Activated CD8-positive, alpha-beta memory T cell treated with anti-CD3 and anti-CD28 coated beads, Interleukin-2, amount 10 ng/mL, durations not matched to agents 7 days and 5 days (primary cell): ENCODE data around the gene UNC13A. TPM values are rescaled to one million over a fixed set of nuclear protein-coding genes. Genes with fewer than 3 reads are reported as not detected.

ENCODE experiments used
- ATAC-seq: fragments of 150-1000 bp; cut with Tn5 transposase; one replicate; pipeline ENCODE4 v1.10.0; 2021; ENCODE audit warnings: moderate library complexity
- CTCF ChIA-PET: fragments of 350-600 bp; sonication (Branson Sonifier 250); formaldehyde crosslinking; loops from one replicate; lab custom pipeline; 2021; ENCODE audit warnings: antibody characterized with exemption; lab: Charles Lee
- DNase-seq: peaks from one replicate; pipeline ENCODE4 v3.0.0-alpha.2; 2020
- H3K27ac Mint-ChIP-seq: one replicate; pipeline ENCODE4 v1.8.0; 2021; ENCODE audit warnings: mild to moderate bottlenecking, mixed read lengths
- H3K27me3 Mint-ChIP-seq: one replicate; pipeline ENCODE4 v1.8.0; 2021; ENCODE audit warnings: mixed read lengths
- H3K36me3 Mint-ChIP-seq: one replicate; pipeline ENCODE4 v1.8.0; 2021; ENCODE audit warnings: mild to moderate bottlenecking, mixed read lengths
- H3K4me1 Mint-ChIP-seq: one replicate; pipeline ENCODE4 v1.8.0; 2021; ENCODE audit warnings: mixed read lengths
- H3K4me3 Mint-ChIP-seq: one replicate; pipeline ENCODE4 v1.8.0; 2021; ENCODE audit warnings: mild to moderate bottlenecking, moderate library complexity, mixed read lengths
- H3K9me3 Mint-ChIP-seq: one replicate; pipeline ENCODE4 v1.8.0; 2022; ENCODE audit warnings: low read depth, mixed read lengths
- total RNA-seq, 2 experiments: library from RNA; stranded (reverse); gene quantifications; one replicate each; pipeline ENCODE4 v1.2.3, GENCODE V29; 2021

UNC13A gene
- total RNA-seq, 2 experiments from 2014 or later: 0.02 to 0.18 TPM

DNA sequence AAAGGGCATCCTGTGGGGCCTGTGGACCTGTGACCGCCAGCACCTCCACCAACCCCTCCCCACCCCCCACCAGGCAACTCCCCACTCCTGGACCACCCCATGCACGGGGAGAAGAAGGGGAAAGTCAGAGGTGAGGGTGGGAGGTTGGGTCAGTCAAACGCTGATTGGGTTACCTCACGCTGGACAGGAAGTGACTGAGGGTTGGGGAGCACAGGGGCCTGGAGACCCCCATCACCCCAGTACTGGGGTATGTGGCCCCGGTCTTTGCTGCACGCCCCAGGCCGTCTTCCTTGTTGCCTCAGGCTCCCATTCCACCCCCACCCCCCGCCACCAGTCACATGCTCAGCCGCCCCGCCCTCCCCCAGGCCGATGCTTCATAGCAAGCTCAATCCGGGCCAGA, 73.7 kb downstream of the UNC13A start:
- ATAC-seq (no peak), DNase-seq (no peak)
- Mint-ChIP-seq H3K4me1 (no peaks in the 10 kb centered on the region), H3K27me3 (peaks cover 29% of the 10 kb centered on the region), H3K4me3 (no peak overlapping the region), H3K9me3 (no peaks in the 10 kb centered on the region), H3K36me3 (no peaks in the 10 kb centered on the region), H3K27ac (no peak overlapping the region)
- CTCF ChIA-PET: no interaction called here

DNA sequence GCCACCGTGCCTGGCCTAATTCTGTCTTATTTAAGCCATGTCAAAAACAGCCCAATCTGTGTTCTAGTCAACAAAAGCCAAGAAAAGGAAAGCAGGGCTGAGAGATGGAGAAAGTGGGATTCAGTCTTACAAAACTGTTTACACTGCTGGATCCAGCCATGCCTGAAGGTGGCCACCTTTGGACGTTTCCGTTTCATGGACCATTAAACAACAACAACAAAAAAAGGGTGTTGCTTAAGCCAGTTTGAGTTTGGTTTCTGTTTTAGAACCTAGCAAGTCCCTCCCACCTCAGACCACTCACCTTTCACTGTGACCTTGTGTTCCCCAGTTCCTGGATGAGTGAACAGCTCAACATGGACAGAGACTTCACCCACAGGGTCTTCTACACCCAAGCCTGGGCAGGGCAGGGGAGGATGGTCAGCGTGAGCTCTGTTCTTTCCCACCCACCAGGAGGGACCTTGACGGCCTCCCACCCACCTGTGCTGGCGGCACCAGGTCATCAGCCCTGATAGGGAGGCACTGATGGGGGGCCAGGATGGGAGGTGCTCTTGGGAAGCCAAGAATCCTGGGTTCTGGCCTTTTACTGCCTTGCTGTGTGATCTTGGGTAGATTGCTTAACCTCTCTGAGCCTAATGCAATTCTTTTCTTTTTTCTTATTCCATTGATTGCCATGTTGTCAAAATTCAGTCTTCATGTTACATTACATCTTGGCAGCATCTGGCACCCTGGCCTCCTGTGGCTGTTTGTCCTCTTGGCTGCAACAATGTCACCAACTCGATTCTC, 76.5 kb downstream of the UNC13A start:
- DNase-seq: no peak
- no peaks in the 10 kb centered on the region for H3K9me3 Mint-ChIP-seq
- peaks cover 11% of the 10 kb centered on the region for H3K27me3 Mint-ChIP-seq
- H3K4me1 Mint-ChIP-seq: peaks cover 3% of the 10 kb centered on the region
- no peak for ATAC-seq
- H3K27ac Mint-ChIP-seq: no peak overlapping the region
- no peak overlapping the region for H3K4me3 Mint-ChIP-seq
- CTCF ChIA-PET: interaction anchor here (0.6 to 3.0 kb wide), 3 partner anchors 11 to 144 kb away, joined by 3 to 16 read pairs (median 3); no protein-coding TSS in a partner anchor
- no peaks in the 10 kb centered on the region for H3K36me3 Mint-ChIP-seq

DNA sequence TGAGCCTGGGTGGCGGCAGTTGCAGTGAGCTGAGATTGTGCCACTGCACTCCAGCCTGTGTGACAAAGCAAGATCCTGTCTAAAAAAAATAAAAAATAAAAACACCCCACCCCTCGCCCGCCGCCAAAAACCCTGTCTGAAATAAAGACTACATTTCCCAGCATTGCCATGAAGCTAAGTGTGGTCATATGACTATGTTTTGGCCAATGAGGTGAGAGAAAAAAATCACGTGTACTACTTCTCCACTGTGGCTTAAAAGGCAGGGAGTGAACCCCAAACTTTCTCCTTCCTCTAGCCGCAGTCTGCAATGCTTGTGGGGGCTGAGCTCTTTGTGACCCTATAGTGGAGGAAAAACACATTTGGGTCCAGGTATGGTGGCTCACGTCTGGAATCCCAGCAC, 77.8 kb downstream of the UNC13A start:
- peaks cover 7% of the 10 kb centered on the region for H3K4me1 Mint-ChIP-seq
- CTCF ChIA-PET: interaction anchor here (1.4 to 3.0 kb wide), 2 partner anchors 12 to 146 kb away, joined by 3 to 16 read pairs; no protein-coding TSS in a partner anchor

DNA sequence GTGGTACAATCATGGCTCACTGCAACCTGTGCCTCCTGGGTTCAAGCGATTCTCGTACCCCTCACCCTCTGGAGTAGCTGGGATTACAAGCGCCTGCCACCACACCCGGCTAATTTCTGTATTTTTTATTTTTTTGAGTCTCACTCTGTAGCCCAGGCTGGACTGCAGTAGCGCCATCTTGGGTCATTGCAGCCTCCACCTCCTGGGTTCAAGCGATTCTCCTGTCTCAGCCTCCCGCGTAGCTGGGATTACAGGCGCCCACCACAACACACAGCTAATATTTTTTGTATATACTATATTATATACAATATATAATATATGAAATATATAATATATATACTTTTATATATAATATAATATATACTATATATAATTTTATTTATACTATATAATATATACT, 80.2 kb downstream of the UNC13A start:
- Mint-ChIP-seq H3K4me1 (peaks cover 7% of the 10 kb centered on the region), H3K36me3 (no peaks in the 10 kb centered on the region), H3K27me3 (peaks cover 23% of the 10 kb centered on the region), H3K27ac (no peak overlapping the region), H3K4me3 (no peak overlapping the region), H3K9me3 (no peaks in the 10 kb centered on the region)
- DNase-seq: no peak
- CTCF ChIA-PET: interaction anchor here (0.7 to 3.2 kb wide), 6 partner anchors 11 to 252 kb away, joined by 3 to 16 read pairs (median 4); partner anchors contain the start of gene RPL18A
- ATAC-seq: no peak

More for the DNA sequence above, 77.8 kb downstream of the UNC13A start:
- Mint-ChIP-seq H3K27ac (no peak overlapping the region), H3K27me3 (peaks cover 8% of the 10 kb centered on the region), H3K9me3 (no peaks in the 10 kb centered on the region), H3K36me3 (no peaks in the 10 kb centered on the region), H3K4me3 (no peak overlapping the region)
- no peak for ATAC-seq
- no peak for DNase-seq

DNA sequence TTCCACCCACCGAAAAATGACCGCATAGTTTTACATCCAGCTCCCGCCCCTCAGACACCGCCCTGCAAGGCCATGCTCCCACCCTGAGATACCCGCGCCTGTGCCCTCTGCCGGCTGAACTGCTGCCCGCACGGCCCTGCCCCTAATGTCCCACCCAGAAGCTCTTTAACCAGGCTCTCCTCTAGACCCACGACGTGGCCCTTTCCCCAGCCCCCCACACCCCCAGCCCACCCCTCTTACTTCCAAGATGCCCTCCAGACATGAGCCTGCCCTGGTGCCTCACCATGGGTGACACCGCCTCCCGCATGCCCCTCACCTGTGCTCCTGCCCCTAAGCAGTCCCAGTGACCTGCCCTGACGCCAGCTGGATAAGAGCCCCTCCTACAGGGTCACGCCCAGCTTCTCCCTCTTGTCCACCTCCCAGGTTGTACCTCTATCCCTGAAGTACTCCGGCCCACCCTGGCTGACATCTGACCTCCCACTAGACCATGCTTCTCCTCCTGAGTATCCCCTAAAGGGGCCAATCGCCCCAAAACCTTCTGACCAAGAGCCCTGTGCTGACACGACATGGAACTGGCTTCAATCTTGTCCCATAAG, 81.5 kb downstream of the UNC13A start:
- Mint-ChIP-seq H3K27me3 (peaks cover 29% of the 10 kb centered on the region), H3K27ac (peak overlapping the region; percentile 67), H3K4me1 (peaks cover 7% of the 10 kb centered on the region), H3K36me3 (no peaks in the 10 kb centered on the region), H3K4me3 (peak overlapping the region; percentile 63), H3K9me3 (no peaks in the 10 kb centered on the region)
- CTCF ChIA-PET: interaction anchor here (0.7 to 3.2 kb wide), 17 partner anchors 10 to 326 kb away, joined by 3 to 16 read pairs (median 5); partner anchors contain the start of genes CCDC124, MAP1S and RPL18A
- DNase-seq (no peak), ATAC-seq (peak; percentile 32)

DNA sequence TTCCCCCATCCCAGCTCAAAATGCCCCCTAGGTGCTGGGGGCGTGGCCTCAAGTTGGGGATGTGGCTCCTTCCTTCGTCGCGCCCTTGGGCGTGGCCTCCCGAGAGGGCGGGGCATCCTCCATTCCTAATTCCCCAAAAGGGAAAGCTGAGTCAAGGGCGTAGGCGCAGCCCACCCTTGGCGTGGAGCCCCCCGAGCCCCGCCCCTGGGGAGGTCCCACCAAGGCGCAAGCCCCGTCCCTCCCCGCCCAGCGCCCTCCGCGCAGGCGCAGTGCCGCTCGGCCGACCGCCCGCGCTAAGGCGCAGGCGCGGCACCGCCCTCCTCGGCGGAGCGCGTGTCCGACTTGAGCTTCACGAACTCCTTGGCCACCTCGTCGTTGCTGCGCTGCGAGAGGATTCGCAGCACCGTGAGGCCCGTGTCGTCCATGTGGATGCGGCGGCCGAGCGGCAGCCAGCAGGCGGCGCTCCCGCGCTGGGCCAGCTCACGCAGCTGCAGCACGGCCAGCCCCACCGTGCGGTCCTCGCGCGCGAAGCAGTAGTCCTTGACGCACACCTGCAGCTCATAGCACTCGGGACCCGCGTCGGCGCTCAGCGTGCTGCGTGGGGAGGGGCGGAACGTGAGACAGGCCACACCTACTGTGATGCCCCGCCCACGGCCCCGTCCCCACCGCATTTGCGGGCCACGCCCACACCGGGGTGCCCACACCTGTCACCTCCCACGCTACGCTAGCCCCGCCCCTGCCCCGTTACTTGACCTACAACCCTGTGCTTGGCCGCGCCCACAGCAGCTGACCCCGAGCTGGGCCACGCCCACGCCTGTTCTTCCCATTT, 82.2 kb downstream of the UNC13A start:
- ATAC-seq: peak; percentile 89
- H3K4me1 Mint-ChIP-seq: peaks cover 7% of the 10 kb centered on the region
- CTCF ChIA-PET: interaction anchor here (0.6 to 3.2 kb wide), 17 partner anchors 10 to 339 kb away, joined by 3 to 16 read pairs (median 5); partner anchors contain the start of genes CCDC124, MAP1S and RPL18A
- H3K4me3 Mint-ChIP-seq: peak overlapping the region; percentile 63
- H3K27me3 Mint-ChIP-seq: peaks cover 35% of the 10 kb centered on the region
- no peaks in the 10 kb centered on the region for H3K36me3 Mint-ChIP-seq
- H3K27ac Mint-ChIP-seq: peak overlapping the region; percentile 9
- DNase-seq: peak; percentile 87
- no peaks in the 10 kb centered on the region for H3K9me3 Mint-ChIP-seq

DNA sequence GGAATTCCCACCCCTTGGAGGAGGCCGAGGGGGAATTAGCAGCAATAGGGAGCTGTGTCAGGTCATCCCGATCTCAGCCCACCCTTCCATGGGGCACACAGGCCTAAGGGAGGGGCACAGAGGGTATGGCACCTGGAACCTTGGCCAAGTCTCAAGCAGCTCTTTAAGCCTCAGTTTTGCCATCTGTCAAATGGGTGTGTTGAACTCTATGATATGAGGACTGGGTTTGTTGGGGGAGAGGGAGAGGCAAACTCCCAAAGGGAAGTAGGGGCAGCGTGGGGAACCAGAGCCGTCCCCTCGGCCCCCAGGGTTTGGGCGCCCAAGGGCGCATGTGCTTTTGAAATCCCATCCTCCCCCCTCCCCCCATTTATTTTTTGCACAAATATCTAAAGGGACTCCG, 83.0 kb downstream of the UNC13A start:
- ATAC-seq: no peak
- peaks cover 36% of the 10 kb centered on the region for H3K27me3 Mint-ChIP-seq
- H3K36me3 Mint-ChIP-seq: no peaks in the 10 kb centered on the region
- peak overlapping the region; percentile 20 for H3K4me3 Mint-ChIP-seq
- CTCF ChIA-PET: interaction anchor here (0.6 to 3.2 kb wide), 11 partner anchors 8 to 340 kb away, joined by 3 to 16 read pairs (median 4); partner anchors contain the start of genes CCDC124, MAP1S and RPL18A
- H3K4me1 Mint-ChIP-seq: peaks cover 7% of the 10 kb centered on the region
- no peaks in the 10 kb centered on the region for H3K9me3 Mint-ChIP-seq
- no peak overlapping the region for H3K27ac Mint-ChIP-seq
- no peak for DNase-seq

DNA sequence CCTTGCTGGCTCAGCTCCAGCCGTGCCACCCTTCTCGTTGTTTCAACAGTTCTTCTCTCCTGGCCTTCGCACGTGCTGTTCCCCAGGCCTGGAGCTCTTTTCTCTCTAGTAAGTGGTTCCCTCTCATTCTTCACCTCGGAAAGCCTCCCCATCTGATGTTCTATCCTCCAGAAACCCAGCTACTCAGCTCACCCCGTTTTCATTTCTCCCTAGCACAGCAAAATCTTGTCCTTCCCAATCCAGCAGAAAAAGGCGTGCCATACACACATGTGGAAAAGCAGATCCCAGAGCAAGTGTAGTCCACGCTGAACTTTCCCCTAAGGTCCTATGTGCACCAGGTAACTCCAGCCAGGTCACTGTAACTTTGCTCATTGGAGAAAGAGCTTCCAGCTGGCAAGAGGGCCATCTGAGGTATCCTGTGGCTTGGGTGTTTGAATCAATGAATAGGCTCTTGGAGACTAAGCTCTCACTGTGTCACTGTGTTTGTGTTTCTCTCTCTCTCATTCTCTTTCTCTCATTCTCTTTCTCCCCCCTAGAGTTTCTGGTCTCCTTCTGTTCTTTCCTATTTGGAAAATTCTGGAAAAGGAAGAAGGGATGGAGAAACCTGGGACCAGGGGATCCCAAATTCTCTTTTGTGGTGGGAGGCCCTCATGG, 83.7 kb downstream of the UNC13A start:
- DNase-seq: no peak
- H3K9me3 Mint-ChIP-seq: no peaks in the 10 kb centered on the region
- no peak for ATAC-seq

DNA sequence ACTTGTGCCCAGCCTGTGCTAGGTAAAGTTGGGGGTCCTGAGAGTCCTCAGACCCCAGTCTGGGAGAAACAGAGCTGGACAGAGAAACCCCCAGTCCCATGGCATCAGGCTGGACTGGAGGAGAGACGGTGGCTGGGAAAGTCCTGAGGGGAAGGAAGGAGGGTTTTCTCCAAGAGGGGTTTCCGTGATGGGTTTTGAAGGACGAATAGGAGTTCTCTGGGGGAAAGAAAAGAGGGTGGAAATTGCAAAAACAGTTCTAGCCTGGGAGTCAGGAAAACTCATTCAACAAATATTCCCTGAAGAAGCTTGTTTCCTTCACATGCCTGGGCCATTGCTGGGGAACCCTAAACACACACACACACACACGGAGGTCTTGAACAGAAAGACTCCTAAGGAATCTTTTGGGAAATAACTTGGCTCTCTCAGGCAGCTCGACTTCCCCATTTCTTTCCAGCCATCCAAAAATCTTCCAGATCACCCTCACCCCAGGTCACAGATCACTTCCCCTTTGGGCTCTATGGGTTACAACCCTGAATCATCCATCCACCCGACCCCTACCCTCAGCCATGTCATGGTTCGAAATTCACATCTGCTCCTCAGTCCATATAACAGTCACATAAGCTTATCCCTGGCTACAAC, 85.2 kb downstream of the UNC13A start:
- DNase-seq: no peak
- H3K27me3 Mint-ChIP-seq: peaks cover 36% of the 10 kb centered on the region
- H3K4me3 Mint-ChIP-seq: no peak overlapping the region
- peaks cover 11% of the 10 kb centered on the region for H3K4me1 Mint-ChIP-seq
- H3K9me3 Mint-ChIP-seq: no peaks in the 10 kb centered on the region
- no peak overlapping the region for H3K27ac Mint-ChIP-seq
- CTCF ChIA-PET: interaction anchor here (0.7 kb wide), 1 partner anchor 1147 kb away, joined by 3 read pairs; no protein-coding TSS in a partner anchor
- no peaks in the 10 kb centered on the region for H3K36me3 Mint-ChIP-seq
- no peak for ATAC-seq

More for the DNA sequence above, 83.7 kb downstream of the UNC13A start:
- peaks cover 36% of the 10 kb centered on the region for H3K27me3 Mint-ChIP-seq
- no peak overlapping the region for H3K4me3 Mint-ChIP-seq
- H3K27ac Mint-ChIP-seq: no peak overlapping the region
- peaks cover 7% of the 10 kb centered on the region for H3K4me1 Mint-ChIP-seq
- no peaks in the 10 kb centered on the region for H3K36me3 Mint-ChIP-seq
- CTCF ChIA-PET: interaction anchor here (1.0 to 2.6 kb wide), 6 partner anchors 9 to 328 kb away, joined by 3 to 6 read pairs (median 4); partner anchors contain the start of genes CCDC124, MAP1S and RPL18A

DNA sequence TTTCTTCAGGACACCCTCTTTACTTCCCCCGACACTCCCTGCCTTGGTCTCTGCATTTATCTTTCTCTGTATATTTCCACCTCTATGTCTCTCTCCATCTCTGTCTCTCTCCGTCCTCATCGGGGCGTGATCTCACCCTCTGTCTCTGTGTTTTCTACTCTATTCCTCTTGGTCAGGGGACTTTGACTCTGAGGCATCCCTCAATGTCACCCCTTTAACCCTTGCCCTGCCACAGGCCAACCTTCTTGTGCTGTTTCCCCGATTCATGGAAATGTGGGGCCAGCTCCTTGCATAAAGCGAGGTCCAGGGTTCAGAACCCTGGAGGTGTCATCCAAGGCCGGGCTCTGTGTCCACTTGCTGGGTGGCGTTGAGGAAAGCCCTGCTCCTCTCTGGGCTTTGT, 85.9 kb downstream of the UNC13A start:
- H3K36me3 Mint-ChIP-seq: no peaks in the 10 kb centered on the region
- peaks cover 36% of the 10 kb centered on the region for H3K27me3 Mint-ChIP-seq
- no peak overlapping the region for H3K27ac Mint-ChIP-seq
- CTCF ChIA-PET: no interaction called here
- peaks cover 11% of the 10 kb centered on the region for H3K4me1 Mint-ChIP-seq
- DNase-seq (no peak), ATAC-seq (no peak)
- no peak overlapping the region for H3K4me3 Mint-ChIP-seq
- no peaks in the 10 kb centered on the region for H3K9me3 Mint-ChIP-seq

DNA sequence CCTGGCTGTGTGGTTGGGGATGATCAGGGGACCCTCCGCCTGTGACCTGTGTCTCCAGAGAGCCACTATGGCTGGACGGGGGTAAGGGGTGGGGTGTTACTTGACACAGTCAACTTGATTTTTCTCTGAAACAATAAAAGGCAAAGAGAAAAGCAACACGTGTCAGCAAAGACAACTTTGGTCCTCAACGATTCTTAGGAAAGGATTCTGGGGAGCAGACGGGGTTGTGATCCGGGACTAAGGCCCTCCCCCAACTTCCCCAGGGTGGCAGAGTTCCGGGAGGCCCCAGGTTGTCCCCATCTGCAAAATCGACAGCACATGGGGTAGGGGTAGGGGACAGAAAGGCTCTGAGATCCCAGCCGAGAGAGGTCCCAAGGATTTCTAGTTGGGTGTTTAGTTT, 86.5 kb downstream of the UNC13A start:
- H3K36me3 Mint-ChIP-seq: no peaks in the 10 kb centered on the region
- H3K9me3 Mint-ChIP-seq: no peaks in the 10 kb centered on the region
- no peak overlapping the region for H3K4me3 Mint-ChIP-seq
- peaks cover 33% of the 10 kb centered on the region for H3K27me3 Mint-ChIP-seq
- no peak for DNase-seq
- peaks cover 9% of the 10 kb centered on the region for H3K4me1 Mint-ChIP-seq
- CTCF ChIA-PET: no interaction called here
- no peak overlapping the region for H3K27ac Mint-ChIP-seq
- no peak for ATAC-seq

DNA sequence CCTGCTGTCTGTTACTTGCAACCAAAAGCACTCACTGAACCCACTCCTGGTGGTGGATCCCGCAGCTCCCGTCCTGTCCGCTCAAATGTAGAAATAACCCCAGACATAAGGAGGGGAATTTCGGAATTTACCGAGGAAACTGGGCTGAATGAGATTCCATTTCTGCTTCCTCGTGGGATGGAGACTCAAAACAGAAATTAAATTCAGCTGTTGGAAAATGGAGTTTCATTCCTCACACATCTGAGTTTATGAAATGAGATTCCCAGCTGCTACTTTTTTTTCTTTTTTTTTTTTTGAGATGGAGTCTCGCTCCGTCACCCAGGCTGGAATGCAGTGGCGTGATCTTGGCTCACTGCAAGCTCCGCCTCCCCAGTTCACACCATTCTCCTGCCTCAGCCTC, 88.4 kb downstream of the UNC13A start:
- no peaks in the 10 kb centered on the region for H3K9me3 Mint-ChIP-seq
- no peaks in the 10 kb centered on the region for H3K36me3 Mint-ChIP-seq
- CTCF ChIA-PET: no interaction called here
- no peak overlapping the region for H3K4me3 Mint-ChIP-seq
- peaks cover 33% of the 10 kb centered on the region for H3K27me3 Mint-ChIP-seq
- DNase-seq: no peak
- no peak for ATAC-seq
- no peak overlapping the region for H3K27ac Mint-ChIP-seq
- peaks cover 5% of the 10 kb centered on the region for H3K4me1 Mint-ChIP-seq
